ENCODE measurements around the gene IFNLR1.

The IFNLR1 gene

GRCh38 chr1:24181619-24182018 lies 5.5 kb downstream of the IFNLR1 start:
- in situ Hi-C loops (cut with MboI; ENCODE audit: low sequenced_read_pairs): no loop called here

DNA sequence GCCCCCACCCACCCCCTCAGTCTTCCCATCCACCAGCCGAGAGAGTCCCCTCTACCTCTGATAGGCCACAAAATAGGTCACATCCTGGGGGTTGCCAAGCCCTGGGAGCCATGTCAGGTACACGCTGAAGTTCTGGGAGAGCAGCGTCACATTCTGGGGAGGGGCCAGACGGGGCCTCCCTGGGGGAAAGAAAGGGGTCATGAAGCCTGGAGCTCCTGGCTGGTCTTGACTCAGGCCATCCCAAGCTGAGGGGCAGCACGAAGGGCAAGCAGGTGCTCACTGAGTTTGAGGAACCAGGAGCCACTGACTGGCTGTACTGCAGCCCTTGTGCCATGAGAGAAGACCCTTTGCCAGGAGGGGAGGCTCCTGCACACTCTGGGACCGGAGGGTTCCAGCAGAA lies 6.4 kb downstream of the IFNLR1 start:
- in situ Hi-C loops (cut with MboI; ENCODE audit: low sequenced_read_pairs): no loop called here

GRCh38 chr1:24179251-24179840 lies 7.7 kb downstream of the IFNLR1 start:
- in situ Hi-C loops (cut with MboI; ENCODE audit: low sequenced_read_pairs): no loop called here

GRCh38 chr1:24178407-24178806 lies 8.7 kb downstream of the IFNLR1 start:
- in situ Hi-C loops (cut with MboI; ENCODE audit: low sequenced_read_pairs): no loop called here

DNA sequence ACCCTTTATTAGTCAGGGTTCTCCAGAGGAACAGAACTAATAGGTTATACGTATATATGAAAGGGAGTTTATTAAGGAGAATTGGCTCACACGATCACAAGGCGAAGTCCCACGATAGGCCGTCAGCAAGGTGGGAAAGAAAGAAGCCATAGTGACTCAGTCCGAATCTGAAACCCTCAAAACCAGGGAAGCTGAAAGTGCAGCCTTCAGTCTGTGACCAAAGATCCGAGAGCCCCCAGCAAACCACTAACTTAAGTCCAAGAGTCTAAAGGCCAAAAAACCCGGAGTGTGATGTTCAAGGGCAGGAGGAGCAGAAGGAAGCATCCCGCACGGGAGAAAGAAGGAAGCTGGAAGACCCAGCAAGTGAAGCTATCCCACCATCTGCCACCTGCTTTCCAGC lies 9.9 kb downstream of the IFNLR1 start:
- in situ Hi-C loops (cut with MboI; ENCODE audit: low sequenced_read_pairs): no loop called here

DNA sequence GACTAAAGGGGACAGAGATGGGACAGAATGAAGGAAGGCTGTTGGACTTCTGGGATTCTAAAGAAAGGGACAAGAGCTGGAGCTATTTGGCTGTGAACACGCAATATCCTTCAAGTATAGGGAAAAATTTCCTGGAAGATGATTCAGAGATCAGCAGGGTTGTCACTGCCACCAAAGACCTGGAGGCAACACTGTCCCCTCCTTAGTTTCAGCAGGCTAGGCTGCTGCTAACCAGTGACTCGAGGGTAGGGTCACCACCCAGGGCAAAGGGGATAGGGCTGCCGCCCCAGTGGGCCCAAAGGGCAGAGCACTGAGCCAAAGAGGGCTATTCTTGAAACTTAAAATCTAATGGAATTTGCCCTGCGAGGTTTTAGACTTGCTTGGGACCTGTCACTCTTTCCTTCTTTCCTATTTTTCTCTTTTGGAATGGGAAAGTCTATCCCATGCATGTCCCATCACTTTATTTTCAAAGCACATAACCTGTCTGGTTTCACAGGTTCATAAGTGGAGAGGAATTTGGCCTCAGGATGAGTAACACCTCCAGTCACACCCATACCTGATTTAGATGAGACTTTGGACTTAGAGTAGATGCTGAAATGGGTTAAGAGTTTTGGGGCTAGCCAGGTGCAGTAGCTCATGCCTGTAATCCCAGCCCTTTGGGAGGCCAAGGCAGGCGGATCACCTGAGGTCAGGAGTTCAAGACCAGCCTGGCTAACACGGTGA lies 11.9 kb downstream of the IFNLR1 start:
- in situ Hi-C loops (cut with MboI; ENCODE audit: low sequenced_read_pairs): no loop called here

GRCh38 chr1:24173638-24174575 lies 13.2 kb downstream of the IFNLR1 start:
- in situ Hi-C loops (cut with MboI; ENCODE audit: low sequenced_read_pairs): no loop called here

DNA sequence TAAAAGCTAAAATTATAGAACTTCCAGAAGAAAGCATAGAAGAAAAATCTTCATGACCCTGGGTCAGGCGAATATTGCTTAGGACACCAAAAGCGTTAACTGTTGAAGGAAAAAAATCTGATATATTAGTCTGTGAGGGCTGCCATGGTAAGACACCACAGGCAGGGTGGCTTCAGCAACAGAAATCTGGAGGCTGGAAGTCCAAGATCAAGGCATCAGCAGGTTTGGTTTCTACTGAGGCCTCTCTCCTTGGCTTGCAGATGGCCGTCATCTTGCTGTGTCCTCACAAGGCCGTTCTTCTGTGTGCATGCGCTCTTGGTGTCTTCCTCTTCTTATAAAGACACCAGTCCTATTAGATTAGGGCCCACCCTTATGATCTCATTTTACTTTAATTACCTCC lies 14.5 kb downstream of the IFNLR1 start:
- in situ Hi-C loops (cut with MboI; ENCODE audit: low sequenced_read_pairs): no loop called here

DNA sequence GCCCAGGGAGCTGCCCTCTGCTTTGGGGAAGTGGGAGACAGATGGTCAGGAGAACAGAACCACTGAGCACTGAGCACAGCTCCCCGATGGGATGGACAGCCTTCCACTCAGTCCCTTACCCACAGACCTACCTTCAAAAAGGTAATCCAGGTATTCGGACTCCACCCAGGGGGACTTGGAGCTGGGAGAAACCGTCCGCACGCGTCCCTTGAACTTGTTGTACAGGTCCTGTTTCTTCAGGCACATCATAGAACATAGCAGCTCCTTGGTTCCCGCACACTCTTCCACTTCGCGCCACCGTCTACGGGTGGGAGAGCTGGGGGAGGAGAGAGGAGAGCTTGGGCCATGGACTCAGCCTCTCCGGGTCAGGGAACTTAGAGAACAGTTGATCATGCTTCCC lies 17.8 kb downstream of the IFNLR1 start:
- in situ Hi-C loops (cut with MboI; ENCODE audit: low sequenced_read_pairs): no loop called here

DNA sequence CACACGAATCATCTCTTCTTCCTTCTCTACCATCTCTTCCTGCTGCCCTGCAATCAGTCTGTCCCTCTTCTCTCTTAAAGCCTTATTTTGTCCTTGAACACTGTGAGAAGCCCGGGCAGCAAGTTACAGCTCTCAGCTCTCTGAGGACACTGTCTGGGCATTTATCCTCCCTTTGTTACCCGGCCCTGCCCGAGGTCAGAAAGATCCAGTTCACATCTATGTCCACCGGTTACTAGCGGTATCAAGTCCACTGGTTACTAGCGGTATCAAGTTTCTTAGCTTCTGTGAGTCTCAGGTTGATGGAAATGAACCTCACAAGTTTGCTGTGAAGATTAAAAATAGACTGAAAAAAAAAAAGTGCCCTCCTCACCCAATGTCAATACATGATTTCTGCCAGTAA lies 18.8 kb downstream of the IFNLR1 start:
- in situ Hi-C loops (cut with MboI; ENCODE audit: low sequenced_read_pairs): no loop called here

GRCh38 chr1:24167008-24167407 lies 20.1 kb downstream of the IFNLR1 start:
- in situ Hi-C loops (cut with MboI; ENCODE audit: low sequenced_read_pairs): no loop called here

DNA sequence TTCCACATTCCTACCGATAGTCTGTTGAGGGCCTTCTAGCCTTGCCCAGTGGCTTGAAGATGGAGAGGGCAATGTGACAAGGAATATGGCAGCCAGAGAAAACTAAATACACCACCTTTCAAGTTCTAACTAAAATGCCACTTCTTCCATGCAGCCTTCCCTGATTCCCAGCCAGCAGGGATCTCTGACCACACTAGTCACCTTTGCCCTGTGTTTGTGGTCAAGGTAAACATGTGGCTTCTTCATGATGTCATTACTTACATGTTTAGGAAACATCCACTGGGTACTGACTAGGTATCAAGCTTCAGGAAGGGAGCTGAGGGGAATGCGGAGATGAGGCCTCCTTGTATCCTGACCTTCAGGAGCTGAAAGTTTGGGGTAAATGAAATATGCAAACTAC lies 21.6 kb downstream of the IFNLR1 start:
- in situ Hi-C loops (cut with MboI; ENCODE audit: low sequenced_read_pairs): no loop called here

DNA sequence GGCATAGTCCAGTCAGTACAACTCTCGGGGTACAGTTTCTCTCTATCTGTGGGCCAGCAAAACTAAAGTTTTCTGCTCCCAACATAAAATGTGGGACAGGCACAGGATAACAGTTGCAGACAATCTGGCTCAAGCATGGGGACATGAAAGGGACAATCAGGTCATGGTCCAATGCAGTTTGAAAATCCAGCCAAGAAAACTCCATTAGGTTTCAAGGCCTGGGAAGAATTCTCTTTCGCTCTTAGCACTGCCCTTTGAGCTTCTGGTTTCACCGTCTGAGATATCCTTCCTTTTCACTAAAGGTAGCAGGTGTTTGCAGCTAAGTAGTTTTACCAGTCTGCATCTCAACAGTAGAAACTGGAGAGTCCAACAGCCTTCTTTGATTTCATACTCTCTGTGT lies 23.1 kb downstream of the IFNLR1 start:
- in situ Hi-C loops (cut with MboI; ENCODE audit: low sequenced_read_pairs): no loop called here

- in situ Hi-C loops (cut with MboI; ENCODE audit: low sequenced_read_pairs): no loop called here
Observed at GRCh38 chr1:24162201-24162600, 24.9 kb downstream of the IFNLR1 start.

DNA sequence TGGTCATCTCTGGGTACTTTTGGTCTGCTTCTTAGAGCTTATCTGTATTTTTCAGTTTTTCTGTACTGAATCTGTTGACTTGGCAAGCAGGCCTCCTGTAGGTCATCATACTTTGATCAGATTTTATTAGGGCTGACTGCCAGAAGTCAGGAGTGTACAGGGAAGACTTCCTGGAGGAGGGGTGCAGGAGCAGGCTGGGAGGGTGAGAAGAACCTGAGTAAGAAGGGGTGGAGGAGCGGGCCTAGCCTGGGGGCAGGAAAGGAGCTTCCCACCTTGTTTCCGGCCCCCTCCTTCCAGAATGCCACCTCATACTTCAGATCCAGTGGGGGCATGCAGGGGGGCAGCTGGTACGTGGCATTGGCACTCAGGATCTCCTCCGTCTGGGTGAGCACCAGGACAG lies 25.8 kb downstream of the IFNLR1 start:
- in situ Hi-C loops (cut with MboI; ENCODE audit: low sequenced_read_pairs): no loop called here

DNA sequence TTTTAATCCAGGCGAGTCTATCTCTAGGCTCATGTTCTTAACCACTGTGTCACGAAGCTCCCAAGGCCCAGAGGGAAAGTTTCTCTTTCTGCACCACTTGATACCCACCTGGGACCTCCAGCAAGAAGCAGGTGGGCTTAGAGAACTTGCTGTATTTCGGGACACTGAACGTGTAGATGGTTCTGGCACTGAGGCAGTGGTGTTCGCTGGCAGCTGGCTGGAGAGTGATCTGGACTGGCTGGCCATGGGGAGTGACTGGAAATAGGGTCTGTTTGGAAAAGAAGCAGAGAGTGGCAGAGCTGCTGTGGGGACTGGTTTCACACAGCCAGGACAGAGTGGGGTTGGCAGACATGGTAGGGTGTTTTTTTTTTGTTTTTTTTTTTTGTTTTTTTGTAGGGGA lies 27.7 kb downstream of the IFNLR1 start:
- in situ Hi-C loops (cut with MboI; ENCODE audit: low sequenced_read_pairs): no loop called here

DNA sequence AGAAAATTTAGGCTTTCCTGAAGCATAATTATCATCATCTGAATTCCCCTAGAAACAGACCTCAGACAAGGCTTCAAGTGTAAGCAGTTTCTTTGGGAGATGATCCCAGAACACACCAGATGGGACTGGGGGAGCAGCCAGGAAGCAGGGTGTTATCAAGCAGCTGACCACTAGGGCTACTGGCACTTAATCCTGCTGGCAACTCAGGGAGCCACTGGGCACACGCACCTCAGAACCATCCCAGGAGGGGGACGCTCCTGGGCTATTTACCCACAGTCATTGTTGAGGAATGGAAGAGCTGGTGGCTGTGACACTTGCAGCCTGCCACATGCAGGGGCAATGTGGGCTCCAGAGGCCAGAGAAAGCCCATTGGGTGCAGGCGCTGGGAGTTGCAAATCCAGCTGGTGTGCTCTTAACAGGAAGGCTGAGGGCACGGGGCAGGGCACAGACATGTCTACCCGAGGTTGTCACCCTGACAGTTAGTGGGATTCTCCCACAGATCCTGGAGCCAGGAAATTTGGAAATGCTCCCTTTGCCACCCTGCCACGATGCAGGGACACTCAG lies 29.1 kb downstream of the IFNLR1 start:
- in situ Hi-C loops (cut with MboI; ENCODE audit: low sequenced_read_pairs): no loop called here

DNA sequence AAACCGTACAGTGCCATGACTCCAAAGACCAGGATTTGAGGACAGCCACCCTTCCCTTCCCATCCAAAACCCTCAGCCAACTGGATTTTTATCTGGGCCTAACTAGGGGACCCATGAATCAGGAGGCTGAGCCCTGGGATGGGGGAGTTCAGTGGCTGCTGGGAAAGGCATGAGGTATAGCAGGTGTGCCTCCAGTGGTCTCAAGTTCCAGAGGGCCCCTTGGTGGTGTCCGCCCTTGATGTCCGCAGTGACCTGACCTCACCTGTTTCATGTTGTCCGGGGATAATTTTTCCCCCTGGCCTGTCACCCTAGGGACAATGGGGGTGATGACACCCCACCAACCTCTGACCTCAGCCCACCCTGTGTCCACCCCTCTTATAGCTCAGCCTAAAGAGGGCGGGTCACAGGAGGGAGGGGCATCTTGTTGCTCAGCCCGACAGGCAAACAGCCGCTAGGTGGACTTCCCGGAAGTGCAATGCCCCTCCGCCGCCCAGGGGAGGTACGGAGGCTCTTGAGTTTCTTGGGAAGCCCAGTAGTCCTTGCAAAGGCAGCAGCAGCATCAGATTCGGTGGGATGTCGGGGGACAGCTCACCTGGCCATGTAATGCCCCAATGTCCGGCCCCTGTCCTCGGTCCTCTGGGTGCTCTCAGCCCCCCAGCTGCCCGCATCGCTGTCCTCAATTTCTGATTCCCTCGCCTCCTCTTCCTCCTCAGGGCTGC lies 30.4 kb downstream of the IFNLR1 start:
- in situ Hi-C loops (cut with MboI; ENCODE audit: low sequenced_read_pairs): no loop called here

GRCh38 chr1:24155011-24155782 lies 31.9 kb downstream of the IFNLR1 start:
- in situ Hi-C loops (cut with MboI; ENCODE audit: low sequenced_read_pairs): no loop called here

DNA sequence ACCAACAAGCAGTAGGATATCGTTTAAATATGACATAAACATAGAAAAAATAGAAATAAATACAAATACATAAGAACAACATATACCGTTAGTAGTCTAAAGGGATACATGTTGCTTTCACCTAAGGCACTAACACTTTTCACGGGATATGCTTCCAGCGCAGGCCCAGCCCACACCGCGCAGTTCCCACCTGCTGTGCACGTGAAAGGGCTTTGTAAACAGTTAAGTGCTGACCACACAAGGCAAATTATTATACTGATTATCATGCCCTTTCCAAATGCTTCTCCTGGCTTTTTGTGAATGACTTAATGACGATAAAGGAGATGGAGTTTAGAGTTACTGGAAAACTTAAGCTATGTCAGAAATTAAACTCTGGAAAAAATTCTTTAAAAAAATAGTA lies 32.9 kb downstream of the IFNLR1 start:
- in situ Hi-C loops (cut with MboI; ENCODE audit: low sequenced_read_pairs): no loop called here
